SK-N-SH treated with all-trans-retinoic acid at 6 μM for 48 hours (cell line): ENCODE data around the gene KRT7.

ENCODE experiments used
- ATAC-seq: fragments of 200-7000 bp; cut with Tn5 transposase; 3 replicates; pipeline ENCODE4 v1.9.1; 2020; ENCODE audit warnings: mild to moderate bottlenecking, moderate library complexity
- ARNTL ChIP-seq: fragments of 450-650 bp; formaldehyde crosslinking; IDR thresholded peaks from 2 replicates; pipeline ENCODE4 v1.5.0; 2020; ENCODE audit warnings: low read depth, mild to moderate bottlenecking, moderate library complexity, borderline replicate concordance
- BACH2 ChIP-seq: fragments of 250-450 bp; sonication (Bioruptor Pico); IDR thresholded peaks from 2 replicates; pipeline ENCODE4 v1.9.0; 2021; ENCODE audit warnings: mild to moderate bottlenecking, borderline replicate concordance
- CREB5 ChIP-seq: fragments of 250-450 bp; sonication (Bioruptor Pico); IDR thresholded peaks from 2 replicates; pipeline ENCODE4 v1.5.1; 2020; ENCODE audit warnings: low read depth, mild to moderate bottlenecking, moderate library complexity
- CSDC2 ChIP-seq: fragments of 250-450 bp; sonication (Bioruptor Pico); IDR thresholded peaks from 2 replicates; pipeline ENCODE4 v1.5.0; 2020; ENCODE audit warnings: mild to moderate bottlenecking, moderate library complexity
- ESRRG ChIP-seq: fragments of 250-450 bp; sonication (Bioruptor Pico); IDR thresholded peaks from 2 replicates; pipeline ENCODE4 v1.6.1; 2021; ENCODE audit warnings: mild to moderate bottlenecking
- GLIS3 ChIP-seq: fragments of 250-450 bp; sonication (Bioruptor Pico); IDR thresholded peaks from 2 replicates; pipeline ENCODE4 v1.5.0; 2020; ENCODE audit warnings: mild to moderate bottlenecking, moderate library complexity
- ISL1 ChIP-seq: fragments of 250-450 bp; sonication (Bioruptor Pico); IDR thresholded peaks from 2 replicates; pipeline ENCODE4 v2.1.2; 2022; ENCODE audit warnings: mild to moderate bottlenecking, moderate library complexity
- OSR1 ChIP-seq: fragments of 250-450 bp; sonication (Bioruptor Pico); IDR thresholded peaks from 2 replicates; pipeline ENCODE4 v1.8.0; 2022; ENCODE audit warnings: moderate library complexity, mild to moderate bottlenecking, inconsistent platforms
- PATZ1 ChIP-seq: fragments of 250-450 bp; sonication (Bioruptor Pico); IDR thresholded peaks from 2 replicates; pipeline ENCODE4 v1.8.0; 2020; ENCODE audit warnings: mild to moderate bottlenecking, moderate library complexity, borderline replicate concordance
- POU6F1 ChIP-seq: fragments of 250-450 bp; sonication (Bioruptor Pico); IDR thresholded peaks from 2 replicates; pipeline ENCODE4 v1.8.0; 2021; ENCODE audit warnings: low read depth, mild to moderate bottlenecking, moderate library complexity, borderline replicate concordance
- RARB ChIP-seq: fragments of 250-450 bp; sonication (Bioruptor Pico); IDR thresholded peaks from 2 replicates; pipeline ENCODE4 v1.8.0; 2021; ENCODE audit warnings: mild to moderate bottlenecking, moderate library complexity
- SNAI2 ChIP-seq: fragments of 250-450 bp; sonication (Bioruptor Pico); IDR thresholded peaks from 2 replicates; pipeline ENCODE4 v1.5.0; 2020; ENCODE audit warnings: mild to moderate bottlenecking, moderate library complexity
- TCF4 ChIP-seq: fragments of 250-450 bp; sonication (Bioruptor Pico); IDR thresholded peaks from 2 replicates; pipeline ENCODE4 v1.8.0; 2021; ENCODE audit warnings: mild to moderate bottlenecking, moderate library complexity, borderline replicate concordance
- TOX ChIP-seq: fragments of 250-450 bp; sonication (Bioruptor Pico); IDR thresholded peaks from 2 replicates; pipeline ENCODE4 v1.8.0; 2021; ENCODE audit warnings: mild to moderate bottlenecking, moderate library complexity, borderline replicate concordance
- TSHZ2 ChIP-seq: fragments of 250-450 bp; sonication (Bioruptor Pico); IDR thresholded peaks from 2 replicates; pipeline ENCODE4 v1.5.0; 2020; ENCODE audit warnings: mild to moderate bottlenecking, moderate library complexity
- ZFP3 ChIP-seq: fragments of 250-450 bp; sonication (Bioruptor Pico); IDR thresholded peaks from 2 replicates; pipeline ENCODE4 v1.5.0; 2020; ENCODE audit warnings: mild to moderate bottlenecking, moderate library complexity
- ZFP30 ChIP-seq: fragments of 450-650 bp; formaldehyde crosslinking; IDR thresholded peaks from 2 replicates; pipeline ENCODE4 v1.5.0; 2022; ENCODE audit warnings: mild to moderate bottlenecking, moderate library complexity
- ZNF70 ChIP-seq: fragments of 450-650 bp; formaldehyde crosslinking; IDR thresholded peaks from 2 replicates; pipeline ENCODE4 v1.5.0; 2020; ENCODE audit warnings: mild to moderate bottlenecking, moderate library complexity
- ZNF8 ChIP-seq: fragments of 450-650 bp; formaldehyde crosslinking; IDR thresholded peaks from 2 replicates; pipeline ENCODE4 v1.5.0; 2020; ENCODE audit warnings: mild to moderate bottlenecking, moderate library complexity

The KRT7 gene

GRCh38 chr12:52224151-52224550, 8.9 kb upstream of the KRT7 start (continued):
- TF ChIP-seq ZNF70 (CRISPR knock-in tag) (no peak), SNAI2 (CRISPR knock-in tag) (no peak), PATZ1 (CRISPR knock-in tag) (no peak), ZNF8 (CRISPR knock-in tag) (no peak)

- TF ChIP-seq OSR1 (CRISPR knock-in tag) (no peak), ESRRG (CRISPR knock-in tag) (no peak), ISL1 (CRISPR knock-in tag) (no peak), PATZ1 (CRISPR knock-in tag) (no peak), RARB (CRISPR knock-in tag) (no peak), ZNF8 (CRISPR knock-in tag) (no peak), BACH2 (no peak), POU6F1 (CRISPR knock-in tag) (no peak)
- TF ChIP-seq, all 23 proteins: peak for 0
- ATAC-seq: no peak
These were observed 7.3 kb upstream of the KRT7 start for GRCh38 chr12:52225752-52226151.

GRCh38 chr12:52226446-52226845, 6.6 kb upstream of the KRT7 start:
- no peak for ATAC-seq
- TF ChIP-seq POU6F1 (CRISPR knock-in tag): no peak

- TF ChIP-seq CSDC2 (CRISPR knock-in tag): no peak
- TF ChIP-seq ARNTL (CRISPR knock-in tag): no peak
- TF ChIP-seq ESRRG (CRISPR knock-in tag): no peak
- TF ChIP-seq GLIS3 (CRISPR knock-in tag): no peak
- no peak for TF ChIP-seq TOX (CRISPR knock-in tag)
- TF ChIP-seq SNAI2 (CRISPR knock-in tag): no peak
- no peak for TF ChIP-seq TSHZ2 (CRISPR knock-in tag)
- TF ChIP-seq TCF4: no peak
- no peak for TF ChIP-seq CREB5 (CRISPR knock-in tag)
- no peak for TF ChIP-seq ZFP30 (CRISPR knock-in tag)
- TF ChIP-seq ZFP3: no peak
- TF ChIP-seq ZNF8 (CRISPR knock-in tag): no peak
- TF ChIP-seq PATZ1 (CRISPR knock-in tag): no peak
- TF ChIP-seq ISL1 (CRISPR knock-in tag): no peak
- no peak for TF ChIP-seq RARB (CRISPR knock-in tag)
- no peak for ATAC-seq
These were observed 5.4 kb upstream of the KRT7 start for GRCh38 chr12:52227606-52228166.
